ENCODE data around the gene MAPK8IP2.

Gene MAPK8IP2

DNA sequence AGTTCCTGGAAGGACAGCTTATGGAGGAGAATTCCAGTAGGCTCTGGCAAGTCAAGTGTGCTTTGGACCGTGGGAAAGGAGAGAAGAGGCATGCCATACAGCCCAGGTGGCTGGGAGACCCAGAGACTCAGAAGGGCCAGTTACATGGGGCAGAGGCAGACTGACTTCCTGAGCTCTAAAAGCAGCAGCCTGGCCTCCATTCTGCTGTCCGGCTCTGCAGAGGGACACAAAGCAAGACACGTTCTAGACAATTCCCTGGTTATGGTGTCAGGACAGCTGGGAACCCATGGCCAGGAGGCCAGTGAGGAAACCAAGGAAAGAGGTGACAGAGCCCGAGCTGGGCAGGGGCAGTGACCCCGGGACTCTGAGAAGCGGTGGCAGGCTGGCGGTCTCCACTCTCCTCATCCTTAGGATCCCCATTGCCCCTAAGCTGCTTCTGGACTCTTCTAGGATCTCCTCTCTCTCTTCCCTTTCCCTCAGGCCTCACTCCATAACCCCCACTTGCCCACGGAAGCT, 25.1 kb upstream of the MAPK8IP2 start:
- no peak for DNase-seq (ENCODE audit: low spot score)

DNA sequence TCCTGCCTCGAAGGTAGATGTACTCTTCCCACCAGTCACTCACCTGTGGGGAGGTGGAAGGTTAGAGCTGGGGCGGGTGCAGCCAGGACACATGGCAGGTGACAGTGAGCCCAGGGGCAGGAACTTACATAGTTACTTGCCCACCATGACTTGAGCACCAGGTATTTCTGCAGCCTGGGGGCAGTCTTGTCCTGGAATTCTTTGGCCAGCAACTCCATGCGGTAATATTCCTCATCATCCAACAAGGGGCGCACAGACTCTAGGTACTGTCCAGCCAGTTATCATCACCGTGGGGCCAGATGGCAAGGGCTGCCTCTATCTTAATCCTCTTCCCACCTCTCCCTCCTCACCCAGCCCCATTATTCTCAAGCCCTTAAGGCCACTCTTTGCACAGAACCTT, 24.5 kb upstream of the MAPK8IP2 start:
- peak; percentile 46 for DNase-seq (ENCODE audit: low spot score)

DNA sequence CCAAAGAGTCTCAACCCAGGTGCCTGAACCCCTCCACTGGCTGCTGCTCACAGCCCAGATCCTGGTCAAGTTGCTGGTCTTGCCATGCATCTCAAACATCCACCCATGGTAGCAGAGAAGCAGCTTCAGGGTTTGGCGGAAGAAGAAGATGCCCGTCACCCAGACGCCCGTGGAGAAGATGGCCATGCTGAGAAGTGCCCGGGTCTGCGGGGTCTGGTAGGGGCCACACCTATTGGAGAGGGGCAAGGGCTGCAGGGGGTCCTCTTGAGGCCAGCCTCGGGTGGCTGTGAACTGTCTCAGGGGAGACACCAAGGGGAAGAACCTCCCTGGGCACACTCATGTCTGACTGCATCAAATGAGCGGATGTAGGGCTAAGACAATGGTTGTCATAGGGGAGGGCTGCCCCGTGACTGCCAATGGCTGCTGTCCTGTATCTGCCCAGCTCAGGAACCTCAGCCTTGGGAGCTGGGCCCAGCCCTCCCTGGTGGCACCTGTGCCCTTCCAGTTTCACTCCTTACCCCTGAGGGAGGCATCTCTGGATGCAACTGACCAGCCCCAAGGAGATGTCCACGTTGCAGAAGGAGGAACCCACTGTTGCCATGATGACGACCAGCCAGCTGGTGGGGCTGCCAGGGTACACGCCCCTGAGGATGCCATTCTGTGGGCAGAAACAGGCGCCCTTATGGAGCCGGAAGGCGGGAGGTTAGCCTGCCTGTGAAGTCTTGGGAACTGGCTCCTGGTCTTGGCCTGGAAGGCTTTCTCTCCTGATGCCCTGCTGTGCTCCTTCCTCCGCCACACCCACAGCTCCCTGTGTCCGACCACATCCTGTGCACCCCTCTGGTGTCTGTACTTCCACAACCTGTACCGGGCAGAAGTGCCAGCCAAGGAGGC, 23.5 kb upstream of the MAPK8IP2 start:
- DNase-seq (ENCODE audit: low spot score): no peak

DNA sequence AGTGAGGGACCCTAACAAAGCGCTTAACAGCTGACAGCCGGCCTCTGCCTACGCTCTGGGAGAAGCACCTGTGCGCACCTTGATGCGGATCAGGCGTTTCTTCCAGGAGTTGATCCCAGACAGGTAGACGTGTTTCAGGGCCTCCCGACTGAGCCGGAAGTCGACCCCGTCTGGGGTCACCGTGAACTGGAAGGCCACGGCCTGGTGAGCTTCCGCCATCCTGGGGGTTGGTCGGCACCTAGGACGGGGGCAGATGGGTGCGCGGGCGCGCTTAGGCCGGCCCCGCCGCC, 23.0 kb upstream of the MAPK8IP2 start:
- no peak for DNase-seq (ENCODE audit: low spot score)

DNA sequence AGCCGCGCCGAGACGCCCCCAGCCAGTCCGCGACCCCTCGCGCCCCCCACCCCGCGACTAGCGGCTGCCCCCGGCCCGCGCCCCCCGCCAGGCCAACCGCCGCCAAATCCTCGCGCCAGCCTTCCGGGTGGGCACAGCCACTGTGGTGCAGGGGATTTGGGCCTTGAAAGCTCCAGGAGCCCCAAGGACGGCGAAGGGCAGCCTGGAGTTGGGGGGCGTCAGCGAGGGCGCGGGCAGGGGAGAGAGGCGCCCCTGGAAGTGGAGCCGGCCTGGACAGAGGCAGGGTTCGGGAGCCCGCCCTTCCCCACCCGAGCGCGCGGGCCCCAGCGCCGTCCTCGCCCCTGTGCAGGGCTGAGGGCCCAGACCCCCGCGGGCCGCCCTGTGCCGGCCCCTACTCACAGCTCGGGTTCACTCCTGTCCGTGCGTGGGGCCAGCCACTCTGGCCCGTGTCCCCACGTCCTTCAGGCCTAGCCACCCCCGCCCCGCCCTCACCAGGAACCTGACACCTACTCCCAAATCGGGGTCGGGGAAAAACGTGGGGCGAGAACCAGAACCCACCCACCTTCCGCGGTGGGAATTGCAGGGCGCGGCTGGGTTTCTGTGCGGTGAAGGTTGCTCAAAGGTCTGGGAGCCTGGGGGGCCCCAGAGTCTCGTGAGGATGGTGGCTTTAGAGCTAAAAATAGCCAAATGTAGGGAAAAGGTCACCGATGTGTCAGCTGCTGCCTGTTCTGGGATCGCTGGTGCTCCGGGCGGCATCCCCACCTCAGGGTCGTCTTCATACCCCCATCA, 22.4 kb upstream of the MAPK8IP2 start, which contains the start of gene CPT1B:
TSS of gene CPT1B (minus strand) at position 441 of the 789 bp plus-strand sequence. CDS start 512 bp downstream, outside the sequence.
- DNase-seq (ENCODE audit: low spot score): no peak

DNA sequence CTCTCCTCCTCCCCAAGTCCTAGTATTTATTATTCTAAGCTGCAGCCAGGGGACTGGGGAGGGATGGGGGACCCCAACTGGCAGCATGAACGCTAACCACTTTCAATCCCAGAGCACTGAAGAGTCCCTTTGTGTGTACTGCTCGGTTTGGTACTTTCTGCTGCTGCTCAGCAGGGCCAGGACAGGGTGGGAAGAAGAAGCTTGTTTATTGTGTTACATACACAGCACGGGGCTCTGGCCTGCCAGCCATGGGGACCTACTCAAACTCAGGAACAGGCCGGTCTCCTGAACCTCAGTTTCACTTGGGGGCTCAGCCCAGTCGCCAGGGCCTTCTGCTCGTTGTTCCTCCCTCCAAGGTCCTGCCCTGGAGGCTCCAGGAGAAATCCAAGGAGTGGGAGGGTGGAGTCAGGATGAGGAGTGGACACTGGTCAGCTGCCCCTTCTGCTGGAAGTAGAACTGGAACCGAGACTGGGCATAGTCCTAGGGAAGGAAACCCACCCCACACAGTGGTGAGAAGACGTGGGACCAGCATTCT, 21.8 kb upstream of the MAPK8IP2 start:
- no peak for DNase-seq (ENCODE audit: low spot score)

DNA sequence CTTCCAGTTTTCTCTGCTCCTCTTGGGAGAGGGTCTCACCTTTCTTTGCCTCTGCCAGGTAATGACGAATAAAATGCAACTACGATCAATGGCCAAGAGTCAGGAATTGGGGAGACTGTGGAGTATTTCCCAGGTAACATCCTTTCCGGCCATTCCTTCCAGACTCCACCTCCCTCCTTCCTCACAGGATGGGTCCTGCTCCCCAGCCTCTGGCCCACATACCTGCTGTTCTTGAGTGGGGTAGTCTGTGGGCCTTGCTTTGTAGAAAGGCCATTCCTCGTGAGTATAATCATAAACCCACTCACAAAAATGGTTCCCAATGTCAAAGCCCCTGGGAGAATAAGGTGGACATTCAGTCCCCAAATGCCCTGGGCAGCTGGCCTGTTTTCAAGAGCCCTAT, 20.8 kb upstream of the MAPK8IP2 start:
- no peak for DNase-seq (ENCODE audit: low spot score)

DNA sequence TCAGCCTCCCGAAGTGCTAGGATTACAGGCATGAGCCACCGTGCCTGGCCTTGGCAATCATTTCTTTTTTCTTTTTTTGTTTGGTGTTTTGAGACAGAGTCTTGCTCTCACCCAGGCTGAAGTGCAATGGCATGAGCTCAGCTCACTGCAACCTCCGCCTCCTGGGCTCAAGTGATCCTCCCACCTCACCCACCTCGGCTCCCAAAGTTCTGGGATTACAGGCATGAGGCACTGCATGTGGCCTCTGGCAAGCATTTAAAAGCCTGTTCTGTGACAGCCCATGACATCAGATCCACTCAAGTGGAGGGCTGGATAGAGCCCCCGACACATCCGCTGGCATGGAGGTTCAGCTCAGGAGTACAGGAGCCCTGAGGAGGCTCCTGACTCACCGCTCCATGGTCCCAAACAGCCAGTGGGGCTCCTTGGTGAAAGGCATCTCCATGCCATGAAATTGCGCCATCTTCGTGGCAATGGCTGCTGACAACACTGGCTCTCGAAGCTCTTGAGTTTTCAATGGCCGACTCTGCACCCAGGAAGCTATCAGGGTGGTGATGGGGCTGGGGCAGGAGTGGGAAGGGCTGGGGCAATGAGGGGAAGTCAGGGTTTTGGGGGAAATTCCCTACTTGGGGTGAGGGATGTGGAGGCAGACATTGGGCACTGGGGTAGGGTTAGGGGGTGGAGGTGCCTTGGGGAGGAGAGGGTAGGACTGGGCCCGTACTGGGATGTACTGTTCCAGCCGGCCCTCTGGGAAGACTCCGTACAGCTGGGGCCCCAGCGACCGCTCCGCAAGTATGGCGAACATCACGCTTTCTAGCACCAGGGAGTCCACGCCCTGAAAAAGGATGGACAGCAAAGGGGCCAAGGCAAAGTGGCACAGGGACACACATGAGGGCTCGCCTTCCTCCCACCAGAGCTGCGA, 19.3 kb upstream of the MAPK8IP2 start:
- no peak for DNase-seq (ENCODE audit: low spot score)

DNA sequence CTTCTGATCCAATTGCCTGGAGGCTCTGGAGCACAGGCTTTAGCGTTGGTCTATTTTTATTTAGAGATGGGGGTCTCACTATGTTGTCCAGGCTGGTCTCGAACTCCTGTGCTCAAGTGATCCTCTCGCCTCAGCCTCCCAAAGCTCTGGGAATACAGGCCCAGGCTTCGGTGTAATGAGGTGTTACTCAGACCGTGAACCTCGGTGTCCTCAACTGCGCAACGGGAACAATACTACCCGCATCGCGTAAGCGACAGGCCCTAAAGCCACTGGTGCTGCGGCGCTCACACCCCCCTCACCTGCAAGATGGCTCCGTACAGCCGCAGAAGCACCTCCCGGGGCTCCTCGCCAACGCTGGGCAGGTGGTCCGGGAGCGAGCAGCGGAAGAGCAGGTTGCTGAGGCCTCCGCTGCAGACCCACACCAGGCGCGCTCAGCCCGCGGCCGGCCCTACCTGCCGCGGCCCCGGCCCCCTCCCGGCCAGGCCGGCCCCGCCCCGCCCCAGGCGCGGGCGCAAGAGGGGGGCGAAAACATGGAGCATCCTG, 18.6 kb upstream of the MAPK8IP2 start:
- DNase-seq (ENCODE audit: low spot score): peak; percentile 36

DNA sequence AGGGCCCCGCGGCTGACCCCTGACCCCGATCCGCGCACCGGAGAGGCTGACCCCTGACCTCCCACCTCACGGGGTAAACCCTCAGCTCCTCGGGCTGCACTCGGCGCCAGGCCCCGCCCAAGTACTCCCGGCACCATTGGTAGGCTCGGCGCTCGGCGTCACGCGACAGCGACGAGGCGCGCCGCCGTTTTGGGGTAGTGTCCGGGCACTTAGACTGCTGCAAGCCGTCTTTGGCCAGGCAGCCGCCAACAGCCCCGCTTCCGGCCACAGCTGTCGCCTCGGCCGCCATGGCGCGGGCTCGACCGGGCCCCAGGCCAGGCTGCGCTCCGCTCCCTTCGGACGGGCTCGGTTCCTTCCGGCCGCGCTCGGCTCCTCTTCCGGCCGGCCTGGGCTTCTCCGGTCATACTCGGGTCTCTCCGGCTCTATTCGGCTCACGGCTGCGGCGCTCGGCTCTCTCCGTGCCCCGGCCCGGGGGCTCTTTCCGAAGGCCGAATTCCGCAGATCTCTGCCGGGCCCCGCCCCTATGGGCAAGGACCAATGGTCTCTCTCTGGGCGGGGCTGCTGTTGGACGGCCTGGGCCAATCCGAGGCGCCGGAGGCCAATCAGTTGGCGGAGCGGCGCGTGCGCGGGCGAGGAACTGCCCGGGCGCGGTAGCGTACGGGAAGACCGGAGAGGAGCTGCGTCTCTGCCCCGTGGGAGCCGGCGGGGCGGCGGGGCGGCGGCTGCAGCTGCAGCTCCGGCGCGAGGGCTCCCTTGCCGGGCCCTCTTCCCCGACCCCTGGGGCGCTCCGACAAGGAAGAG, 17.9 kb upstream of the MAPK8IP2 start, which contains the start of gene CHKB:
TSS of gene CHKB (minus strand) at position 357 of the 801 bp plus-strand sequence. CDS start at position 289, 68 bp downstream.
- DNase-seq (ENCODE audit: low spot score): peak; percentile 97

DNA sequence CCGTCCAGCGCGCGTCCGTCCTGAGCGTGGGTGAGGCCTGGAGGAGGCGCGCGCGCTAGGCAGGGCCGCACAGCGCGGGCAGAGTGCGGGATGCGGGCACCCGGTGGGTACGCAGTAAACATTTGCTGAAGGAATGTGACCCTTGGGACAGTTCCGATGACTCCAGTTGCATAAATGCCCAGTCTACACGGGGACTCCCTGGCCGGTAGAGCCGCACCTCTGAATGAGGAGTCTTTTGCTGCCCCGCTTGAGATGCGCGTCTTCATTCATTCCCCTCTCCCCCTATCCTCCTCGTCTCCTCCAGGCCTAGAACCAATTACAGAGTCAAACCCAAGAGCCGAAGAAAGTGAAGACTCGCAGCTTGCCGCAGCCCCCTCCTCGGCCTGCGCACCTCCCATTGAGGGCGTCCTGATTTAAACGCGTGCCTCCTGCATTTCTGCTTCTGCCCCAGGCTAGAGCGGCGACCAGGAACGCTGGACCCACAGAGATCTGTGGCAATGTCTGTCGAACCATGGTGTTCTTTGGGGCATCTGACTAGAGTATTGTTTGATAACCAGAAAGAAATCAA, 17.2 kb upstream of the MAPK8IP2 start:
- DNase-seq (ENCODE audit: low spot score): no peak

DNA sequence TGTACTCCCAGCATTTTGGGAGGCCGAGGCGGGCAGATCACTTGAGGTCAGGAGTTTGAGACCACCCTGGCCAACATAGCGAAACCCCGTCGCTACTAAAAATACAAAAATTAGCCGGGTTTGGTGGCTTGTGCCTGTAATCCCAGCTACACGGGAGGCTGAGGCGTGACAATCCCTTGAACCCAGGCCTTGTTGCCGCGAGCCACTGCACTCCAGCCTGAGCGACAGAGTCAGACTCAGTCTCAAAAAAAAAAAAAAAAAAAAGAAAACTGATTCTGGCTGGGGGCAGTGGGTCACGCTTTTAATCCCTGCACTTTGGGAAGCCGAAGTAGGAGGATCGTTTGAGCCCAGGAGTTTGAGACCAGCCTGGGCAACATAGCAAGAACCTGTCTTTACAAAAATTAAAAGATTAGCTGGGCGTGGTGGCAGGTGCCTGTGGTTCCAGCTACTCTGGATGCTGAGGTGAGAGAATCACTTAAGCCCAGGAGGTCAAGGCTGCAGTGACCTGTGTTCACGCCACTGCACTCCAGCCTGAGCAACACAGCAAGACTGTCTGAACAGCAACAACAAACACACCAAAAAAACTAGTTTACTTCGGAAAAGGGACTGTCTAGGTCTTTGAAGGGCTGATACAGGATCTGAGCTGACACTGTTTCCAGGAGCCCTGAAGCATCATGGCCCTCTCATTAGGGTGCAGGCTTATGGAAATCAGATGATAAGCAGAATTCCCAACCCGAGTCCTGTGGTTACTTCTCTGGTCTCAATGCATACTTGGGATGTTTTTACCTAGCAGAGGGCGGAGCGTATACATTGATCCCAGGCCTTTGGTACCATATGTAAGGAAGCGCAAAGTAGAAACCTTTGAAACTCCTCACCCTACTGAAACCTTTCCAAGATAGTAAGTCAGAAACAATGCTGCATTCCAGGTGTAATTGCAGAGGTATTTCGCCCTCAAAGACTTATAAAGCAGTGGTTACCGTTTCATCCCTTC, 16.2 kb upstream of the MAPK8IP2 start:
- no peak for DNase-seq (ENCODE audit: low spot score)

DNA sequence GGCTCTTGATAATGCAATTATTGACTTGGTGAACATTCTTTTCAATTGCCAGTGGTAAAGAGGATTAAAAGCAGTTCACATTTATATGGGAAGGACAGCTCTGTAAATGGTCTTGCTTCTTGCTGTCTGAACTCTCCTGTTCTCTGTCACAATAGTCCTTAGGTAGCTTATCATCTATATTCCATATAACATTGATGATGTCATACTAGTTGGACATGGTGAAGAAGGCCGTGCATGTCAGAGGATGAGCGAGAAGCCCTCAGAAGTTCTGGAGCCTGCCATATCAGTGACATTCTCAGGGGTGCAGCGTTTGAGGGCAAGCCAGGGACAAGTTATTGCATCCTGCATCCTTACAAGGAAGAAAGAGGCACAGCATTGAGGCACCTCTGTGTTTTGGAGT, 15.4 kb upstream of the MAPK8IP2 start:
- no peak for DNase-seq (ENCODE audit: low spot score)

DNA sequence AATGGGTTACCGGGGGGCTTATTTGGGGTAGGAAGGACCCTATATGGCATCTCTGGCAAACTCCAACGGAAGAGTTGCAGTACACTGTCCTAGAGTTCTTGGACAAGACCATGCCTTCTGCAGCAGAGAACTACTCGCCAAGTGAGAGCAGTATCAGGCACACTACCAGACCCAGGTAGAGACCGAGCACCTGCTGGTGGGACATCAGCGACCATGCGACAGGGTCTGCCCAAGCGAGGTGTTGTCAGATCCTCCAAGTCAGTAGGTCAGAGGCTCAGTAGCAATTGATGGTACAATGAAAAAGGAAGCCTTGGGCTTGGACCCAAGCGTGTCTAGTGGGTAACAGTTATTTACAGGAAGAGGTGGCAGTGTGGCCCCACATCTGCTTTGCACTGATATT, 14.8 kb upstream of the MAPK8IP2 start:
- DNase-seq (ENCODE audit: low spot score): no peak

DNA sequence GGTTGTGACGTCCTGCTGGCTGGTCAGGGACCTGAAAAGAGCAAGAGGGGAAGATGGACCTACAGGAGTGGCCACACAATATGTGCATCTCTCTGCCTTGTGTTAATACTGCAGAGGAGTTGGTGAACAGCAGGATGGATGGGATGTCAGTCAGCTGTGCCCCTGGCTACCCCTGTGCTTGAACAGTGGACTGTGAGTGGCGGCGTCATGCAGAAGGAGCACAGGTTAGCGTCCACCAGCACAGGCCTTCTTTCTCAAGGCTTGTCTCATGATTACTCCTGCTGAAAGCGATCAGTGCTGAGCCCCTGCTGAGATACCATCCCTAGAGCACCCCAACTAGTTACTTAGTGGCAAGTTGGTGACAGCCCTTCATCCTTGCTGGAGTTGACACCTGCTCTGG, 14.2 kb upstream of the MAPK8IP2 start:
- no peak for DNase-seq (ENCODE audit: low spot score)

DNA sequence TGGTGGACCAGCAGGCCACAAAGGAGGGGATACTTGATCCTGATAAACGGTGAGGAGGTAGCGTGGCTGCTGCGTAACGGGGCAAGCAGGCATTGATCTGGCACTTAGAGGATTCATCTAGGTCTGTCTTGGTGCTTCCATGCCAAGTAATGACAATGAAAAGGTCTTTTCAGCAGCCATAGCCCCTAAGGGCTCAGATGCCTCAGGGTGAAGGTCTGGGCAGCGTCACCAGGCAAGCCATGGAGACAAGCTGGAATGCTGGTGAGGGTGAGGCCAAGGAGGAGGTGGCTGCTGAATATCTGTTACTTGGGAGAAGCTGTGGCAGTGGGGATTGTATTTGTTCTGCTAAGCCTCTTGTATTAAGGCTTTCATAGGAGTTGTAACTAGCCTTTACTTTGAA, 13.2 kb upstream of the MAPK8IP2 start:
- DNase-seq (ENCODE audit: low spot score): no peak

DNA sequence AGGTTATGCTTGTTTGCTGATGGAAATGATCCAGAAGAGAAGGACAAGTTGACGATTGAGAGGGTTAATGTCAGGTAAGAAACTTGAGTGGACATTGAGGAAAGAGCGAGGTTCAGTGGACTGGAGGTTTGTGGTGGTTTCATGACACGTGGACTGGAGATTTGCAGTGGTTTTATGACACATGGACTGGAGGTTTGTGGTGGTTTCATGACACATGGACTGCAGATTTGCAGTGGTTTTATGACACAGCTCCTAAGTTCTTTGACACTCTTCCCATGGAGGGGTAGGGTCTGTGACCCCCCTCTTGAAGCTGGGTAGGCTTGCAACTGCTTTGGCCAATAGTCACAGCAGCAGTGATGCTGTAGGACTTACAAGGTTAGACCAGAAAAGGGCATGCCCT, 5.4 kb upstream of the MAPK8IP2 start:
- DNase-seq (ENCODE audit: low spot score): no peak

DNA sequence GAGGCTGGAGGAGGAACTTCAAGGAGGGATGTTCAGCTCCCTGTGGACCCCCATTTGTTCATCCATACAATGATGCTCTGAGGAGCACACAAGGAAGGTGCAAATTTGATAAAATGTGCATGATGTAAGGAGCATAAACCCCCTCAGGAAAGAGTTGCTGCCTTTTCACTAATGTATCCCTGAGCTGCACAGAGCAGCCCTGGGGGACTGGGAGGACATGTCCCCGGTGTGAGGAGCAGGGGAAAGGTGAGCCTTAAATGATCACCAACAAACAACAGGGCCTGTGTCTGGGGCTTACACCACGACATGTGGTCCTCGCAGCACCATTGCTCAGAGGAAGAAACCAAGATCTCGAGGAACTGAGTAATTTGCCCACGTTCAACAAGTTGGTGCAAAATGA, 3.5 kb upstream of the MAPK8IP2 start:
- DNase-seq (ENCODE audit: low spot score): no peak
